IMR-90 (cell line): ENCODE results near the gene LAMTOR3. TPM values are rescaled to one million over a fixed set of nuclear protein-coding genes. Genes with fewer than 3 reads are reported as not detected.

Experiments
- ATAC-seq: fragments of 200-7000 bp; cut with Tn5 transposase; 2 replicates; pipeline ENCODE4 v1.9.1; 2020; ENCODE audit warnings: low read depth, mild to moderate bottlenecking, moderate library complexity
- BruUV-seq: library from RNA; stranded (reverse); fragments of 400-500 nt; replicated peaks from 2 replicates; lab custom pipeline; 2021; lab: Mats Ljungman, UMichigan
- CTCF ChIA-PET: fragments of 300-600 bp; formaldehyde crosslinking; extraction: SDS; loops from one replicate; lab custom pipeline; 2021; ENCODE audit warnings: antibody characterized with exemption; lab: Yijun Ruan, JAX
- POLR2A ChIA-PET: fragments of 300-600 bp; sonication (Branson Sonifier 250); formaldehyde crosslinking; loops from one replicate; lab custom pipeline; 2022; ENCODE audit warnings: antibody characterized with exemption; ENCODE audit not compliant: unreplicated experiment; lab: Charles Lee
- DNase-seq: peaks from one replicate; pipeline ENCODE4 v3.0.0; 2013
- H2AFZ ChIP-seq: replicated peaks from 2 replicates; pipeline ENCODE3; 2013; ENCODE audit warnings: low read length, mild to moderate bottlenecking; ENCODE audit not compliant: poor library complexity
- H2AK5ac ChIP-seq: 2 replicates; pipeline ENCODE4 v1.6.1; 2013; ENCODE audit warnings: low read depth, low read length, inconsistent platforms
- H2AK9ac ChIP-seq: replicated peaks from 2 replicates; pipeline ENCODE3; 2013; ENCODE audit warnings: mild to moderate bottlenecking, low read depth, low read length, moderate library complexity; ENCODE audit not compliant: poor library complexity
- H2BK120ac ChIP-seq: 2 replicates; pipeline ENCODE4 v1.6.1; 2013; ENCODE audit warnings: low read depth, low read length, inconsistent platforms
- H2BK15ac ChIP-seq: 3 replicates; pipeline ENCODE4 v1.6.1; 2013; ENCODE audit warnings: low read depth, low read length, inconsistent platforms
- H2BK20ac ChIP-seq: 2 replicates; pipeline ENCODE4 v1.6.1; 2013; ENCODE audit warnings: low read depth, mild to moderate bottlenecking, inconsistent platforms, low read length, moderate library complexity
- H2BK5ac ChIP-seq: 2 replicates; pipeline ENCODE4 v1.6.1; 2013; ENCODE audit warnings: mild to moderate bottlenecking, low read depth, low read length, inconsistent platforms; ENCODE audit not compliant: poor library complexity, severe bottlenecking
- H3K14ac ChIP-seq: replicated peaks from 2 replicates; pipeline ENCODE4 v1.6.1; 2013; ENCODE audit warnings: low read depth, low read length, inconsistent platforms
- H3K18ac ChIP-seq: 2 replicates; pipeline ENCODE4 v1.6.1; 2013; ENCODE audit warnings: low read depth, low read length, control low read depth
- H3K23ac ChIP-seq: 2 replicates; pipeline ENCODE4 v1.6.1; 2013; ENCODE audit warnings: low read depth, low read length, inconsistent platforms
- H3K27ac ChIP-seq: 2 replicates; pipeline ENCODE4 v1.5.1; 2013; ENCODE audit warnings: mild to moderate bottlenecking, control low read depth, low read length; ENCODE audit not compliant: insufficient read depth
- H3K27me3 ChIP-seq: 2 replicates; pipeline ENCODE4 v1.6.1; 2013; ENCODE audit warnings: low read length; ENCODE audit not compliant: control insufficient read depth, insufficient read depth
- H3K36me3 ChIP-seq: 2 replicates; pipeline ENCODE4 v1.6.1; 2013; ENCODE audit warnings: low read length, mixed read lengths; ENCODE audit not compliant: control insufficient read depth, insufficient read depth
- H3K4ac ChIP-seq: 2 replicates; pipeline ENCODE4 v1.6.1; 2013; ENCODE audit warnings: low read depth, low read length, inconsistent platforms
- H3K4me1 ChIP-seq: 2 replicates; pipeline ENCODE4 v1.6.1; 2013; ENCODE audit warnings: low read length, mixed read lengths; ENCODE audit not compliant: control insufficient read depth, insufficient read depth
- H3K4me2 ChIP-seq: 2 replicates; pipeline ENCODE4 v1.6.1; 2013; ENCODE audit warnings: low read depth, mild to moderate bottlenecking, control low read depth, low read length, moderate library complexity
- H3K4me3 ChIP-seq: 2 replicates; pipeline ENCODE4 v1.5.1; 2013; ENCODE audit warnings: low read depth, mild to moderate bottlenecking, control low read depth, low read length, moderate library complexity; ENCODE audit not compliant: insufficient read depth
- H3K56ac ChIP-seq: 2 replicates; pipeline ENCODE4 v1.6.1; 2013; ENCODE audit warnings: low read length, inconsistent platforms; ENCODE audit not compliant: insufficient read depth; ENCODE audit errors: extremely low read depth
- H3K79me1 ChIP-seq, 2 experiments: 2 replicates each; pipeline ENCODE4 v1.6.1; 2013; ENCODE audit warnings: low read length in 2 of 2, inconsistent platforms in 1 of 2, low read depth in 1 of 2
- H3K9ac ChIP-seq: 2 replicates; pipeline ENCODE4 v1.6.1; 2013; ENCODE audit warnings: low read depth, low read length, control low read depth
- H3K9me1 ChIP-seq: 2 replicates; pipeline ENCODE4 v1.6.1; 2013; ENCODE audit warnings: low read length, inconsistent platforms; ENCODE audit not compliant: insufficient read depth
- H3K9me3 ChIP-seq: 2 replicates; pipeline ENCODE4 v1.6.1; 2013; ENCODE audit warnings: low read length; ENCODE audit not compliant: control insufficient read depth, insufficient read depth
- H4K20me1 ChIP-seq: 2 replicates; pipeline ENCODE4 v1.6.1; 2013; ENCODE audit warnings: low read length, inconsistent platforms; ENCODE audit not compliant: insufficient read depth
- H4K5ac ChIP-seq: 2 replicates; pipeline ENCODE4 v1.6.1; 2013; ENCODE audit warnings: mild to moderate bottlenecking, low read depth, low read length, control low read depth
- H4K8ac ChIP-seq, 2 experiments: 2 replicates each; pipeline ENCODE4 v1.6.1; 2013; ENCODE audit warnings: low read depth in 2 of 2, low read length in 2 of 2, control low read depth in 1 of 2, inconsistent platforms in 1 of 2
- H4K91ac ChIP-seq: 2 replicates; pipeline ENCODE4 v1.6.1; 2013; ENCODE audit warnings: low read depth, low read length, inconsistent platforms; ENCODE audit not compliant: insufficient read depth
- ELK1 ChIP-seq: fragments of 150-350 bp; IDR thresholded peaks from 2 replicates; pipeline ENCODE4 v1.6.1; 2016; ENCODE audit warnings: low read depth, mild to moderate bottlenecking, low read length, moderate library complexity, borderline replicate concordance
- FOS ChIP-seq: fragments of 150-350 bp; IDR thresholded peaks from 2 replicates; pipeline ENCODE4 v1.6.1; 2016; ENCODE audit warnings: low read depth, low read length
- NFE2L2 ChIP-seq: fragments of 150-350 bp; IDR thresholded peaks from 2 replicates; pipeline ENCODE4 v1.6.1; 2016; ENCODE audit warnings: low read depth, mild to moderate bottlenecking, low read length
- RAD21 ChIP-seq: IDR thresholded peaks from 2 replicates; pipeline ENCODE4 v1.6.1; 2012; ENCODE audit warnings: low read length, improper control_type of control experiment
- SMC3 ChIP-seq: fragments of 150-350 bp; IDR thresholded peaks from 2 replicates; pipeline ENCODE4 v1.6.1; 2016; ENCODE audit warnings: low read depth, mild to moderate bottlenecking, antibody characterized with exemption, low read length, moderate library complexity
- USF2 ChIP-seq: fragments of 150-350 bp; IDR thresholded peaks from 2 replicates; pipeline ENCODE4 v1.6.1; 2017; ENCODE audit warnings: mild to moderate bottlenecking, antibody characterized with exemption, low read length, low read depth
- WGBS, 2 experiments: methylation state at CpG; one replicate each; pipeline versions ENCODE4 v1.1.5 to v1.1.7; 2013; ENCODE audit warnings: missing lambda C conversion rate in 2 of 2; ENCODE audit not compliant: insufficient read length in 1 of 2; ENCODE audit errors: extremely low coverage in 2 of 2; 5-methylcytosine and 5-hydroxymethylcytosine counted together
- dilution Hi-C: fragments of 300-500 bp; cut with HindIII; formaldehyde crosslinking; loops from one replicate; pipeline ENCODE4 v1.14.3; 2018; ENCODE audit warnings: low sequenced_read_pairs; ENCODE audit not compliant: unreplicated experiment
- in situ Hi-C: fragments of 300-500 bp; cut with MboI; formaldehyde crosslinking; loops from 3 replicates; pipeline ENCODE4 v1.14.3; 2019; ENCODE audit warnings: low sequenced_read_pairs, inconsistent platforms, mixed read lengths
- intact Hi-C: fragments of 100-400 bp; cut with micrococcal nuclease; formaldehyde crosslinking; loops from 2 replicates; pipeline ENCODE4 v1.10.0; 2022
- polyA plus RNA-seq, 3 experiments: library from polyadenylated mRNA; depleted of rRNA; stranded (reverse); fragments of >200 nt; gene quantifications; 2 replicates each; pipeline ENCODE4 v1.2.3, GENCODE V29; 2012; ENCODE audit warnings: low replicate concordance in 1 of 3
- total RNA-seq: library from RNA; depleted of rRNA; stranded (reverse); fragments of >200 nt; gene quantifications from 2 replicates; pipeline ENCODE4 v1.2.3, GENCODE V29; 2012

Gene LAMTOR3
- total and polyA plus RNA-seq, 2 of the 4 experiments (the other 2 are of a cell fraction) = 28.6 to 35.7 TPM

- CTCF ChIA-PET = no interaction called here
- dilution Hi-C loops (no loop called here), intact Hi-C loops (no loop called here), in situ Hi-C loops (no loop called here)
- Histone ChIP-seq H2BK120ac (no peak overlapping the region), H2AK9ac (no peak overlapping the region), H2BK20ac (no peak overlapping the region), H3K4ac (no peak overlapping the region), H3K9ac (no peak overlapping the region), H3K27ac (no peak overlapping the region), H3K18ac (no peak overlapping the region), H3K23ac (no peak overlapping the region), H3K9me1 (no peaks in the 10 kb centered on the region), H3K9me3 (no peaks in the 10 kb centered on the region), H2AK5ac (no peak overlapping the region), H3K56ac (no peak overlapping the region), H4K91ac (no peak overlapping the region), H3K4me1 (no peaks in the 10 kb centered on the region), H4K8ac (no peak overlapping the region), H3K36me3 (no peaks in the 10 kb centered on the region), H4K20me1 (no peaks in the 10 kb centered on the region), H2BK15ac (no peak overlapping the region), H3K27me3 (no peaks in the 10 kb centered on the region; the same call in 1 of the 2 replicates), H3K79me1 (no peaks in the 10 kb centered on the region), H2BK5ac (no peak overlapping the region), H3K14ac (no peak overlapping the region), H2AFZ (peak overlapping the region; percentile 23), H4K5ac (no peak overlapping the region), H3K4me3 (no peak overlapping the region), H3K4me2 (no peak overlapping the region)
- no TSS peak for BruUV-seq
- 96% methylated on average over 4 of the region's 7 CpGs; no CpG with 5 or more reads in 1 of the 2 experiments for WGBS, 2 experiments
- TF ChIP-seq RAD21 = no peak
- TF ChIP-seq FOS = no peak
- TF ChIP-seq SMC3 = no peak
- no peak for TF ChIP-seq NFE2L2
- TF ChIP-seq ELK1 = no peak
- no peak for TF ChIP-seq USF2
- ATAC-seq (no peak), DNase-seq (no peak)
- POLR2A ChIA-PET = no interaction called here
Measured at GRCh38 chr4:99844048-99844447, 50.2 kb downstream of the LAMTOR3 start.
